Lung (tissue), 12 donors: Measurements from ENCODE around the gene EDC4. TPM values are rescaled to one million over a fixed set of nuclear protein-coding genes. Genes with fewer than 3 reads are reported as not detected.
A peak's percentile ranks its signal among the peaks of the same experiment; 100 is the strongest.

ENCODE experiments used
- ATAC-seq: fragments of 200-7000 bp; cut with Tn5 transposase; one replicate; pipeline ENCODE4 v1.9.1; 2020; ENCODE audit warnings: moderate number of reproducible peaks; ENCODE audit not compliant: insufficient read depth, low FRiP score
- DNase-seq, 3 donors: peaks; one replicate each; pipeline ENCODE4 v3.0.0-alpha.2; 2013 to 2017
- H3K27ac ChIP-seq, 2 donors: one replicate each; pipeline ENCODE4 v1.5.1; 2013; ENCODE audit warnings: mild to moderate bottlenecking in 2 of 2, moderate library complexity in 2 of 2, control low read depth in 1 of 2, inconsistent platforms in 1 of 2, low read depth in 1 of 2, low read length in 1 of 2
- H3K27me3 ChIP-seq, 3 donors: one replicate each; pipeline ENCODE4 v1.5.1; 2013; ENCODE audit warnings: low read length in 2 of 3; ENCODE audit not compliant: control insufficient read depth in 3 of 3, insufficient read depth in 3 of 3
- H3K36me3 ChIP-seq, 4 donors: one replicate each; pipeline ENCODE4 v1.5.1; 2013; ENCODE audit warnings: low read length in 4 of 4, mild to moderate bottlenecking in 1 of 4, moderate library complexity in 1 of 4; ENCODE audit not compliant: control insufficient read depth in 4 of 4, insufficient read depth in 4 of 4
- H3K4me1 ChIP-seq, 5 donors: one replicate each; pipeline ENCODE4 v1.5.1; 2013; ENCODE audit warnings: low read length in 5 of 5, mild to moderate bottlenecking in 2 of 5, moderate library complexity in 1 of 5; ENCODE audit not compliant: control insufficient read depth in 5 of 5, insufficient read depth in 5 of 5
- H3K4me3 ChIP-seq: one replicate; pipeline ENCODE4 v1.5.1; 2013; ENCODE audit warnings: mild to moderate bottlenecking, control low read depth, moderate library complexity
- H3K9ac ChIP-seq, 2 donors: one replicate each; pipeline ENCODE4 v1.5.1; 2013; ENCODE audit warnings: low read length in 2 of 2, control low read depth in 1 of 2; ENCODE audit not compliant: insufficient read depth in 1 of 2
- H3K9me3 ChIP-seq, 4 donors: one replicate each; pipeline ENCODE4 v1.5.1; 2013; ENCODE audit warnings: low read length in 3 of 4, mild to moderate bottlenecking in 1 of 4, moderate library complexity in 1 of 4; ENCODE audit not compliant: control insufficient read depth in 4 of 4, insufficient read depth in 3 of 4
- WGBS, 2 donors: extraction: QIAGEN DNeasy Blood & Tissue Kit; methylation state at CpG; one replicate each; pipeline ENCODE4 v1.1.7; 2013; 5-methylcytosine and 5-hydroxymethylcytosine counted together
- polyA plus RNA-seq, 2 donors: library from polyadenylated mRNA; stranded (reverse); fragments of 200-250 nt; gene quantifications; one replicate each; pipeline ENCODE4 v1.2.1, GENCODE V29; 2013
- total RNA-seq, 2 donors: library from RNA; depleted of rRNA in 1 of 2; stranded (reverse); fragments of >200 nt in 1 of 2; gene quantifications; one replicate each; pipeline ENCODE4 v1.2.1, GENCODE V29; 2014 to 2021
- TF ChIP-seq, protein P1 (sequence below): IDR thresholded peaks from 2 replicates; pipeline ENCODE4 v1.5.1; 2012; ENCODE audit warnings: mild to moderate bottlenecking; ENCODE audit errors: control extremely low read depth, extremely low read depth
- donor health status: control.
- donor health status: control.
- donor health status: Bipolar disorder and iron deficiency.
- donor health status: healthy.
- donor health status: DM: yes; HTN: yes; CAD: no.

The EDC4 gene
- total and polyA plus RNA-seq, 4 donors, result 33.5 to 60.5 (median 39.5) TPM

DNA sequence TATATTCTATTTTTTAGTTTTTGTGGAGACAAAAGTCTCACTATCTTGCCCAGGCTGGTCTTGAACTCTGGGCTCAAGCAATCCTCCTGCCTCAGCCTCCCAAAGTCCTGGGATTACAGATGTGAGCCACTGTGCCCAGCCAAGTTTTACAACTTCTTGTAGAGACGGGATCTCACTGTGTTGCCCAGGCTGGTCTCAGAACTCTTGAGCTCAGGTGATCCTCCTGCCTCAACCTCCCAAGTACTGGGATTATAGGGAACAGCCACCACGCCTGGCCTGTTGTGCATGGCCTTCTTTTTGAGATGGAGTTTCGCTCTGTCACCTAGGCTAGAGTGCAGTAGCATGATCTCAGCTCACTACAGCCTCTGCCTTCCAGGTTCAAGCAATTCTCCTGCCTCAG is 19.2 kb upstream of the EDC4 start:
- Histone ChIP-seq H3K27me3 (no peaks in the 10 kb centered on the region), H3K9me3 (no peaks in the 10 kb centered on the region), H3K36me3 (peaks cover 0 to 6% (median 2%) of the 10 kb centered on the region in 4 donors), H3K4me1 (peaks cover 0 to 29% (median 11%) of the 10 kb centered on the region in 5 donors), H3K4me3 (no peak overlapping the region), H3K9ac (no peak overlapping the region), H3K27ac (no peak overlapping the region)
- ATAC-seq, result no peak
- TF ChIP-seq, protein P1, sequence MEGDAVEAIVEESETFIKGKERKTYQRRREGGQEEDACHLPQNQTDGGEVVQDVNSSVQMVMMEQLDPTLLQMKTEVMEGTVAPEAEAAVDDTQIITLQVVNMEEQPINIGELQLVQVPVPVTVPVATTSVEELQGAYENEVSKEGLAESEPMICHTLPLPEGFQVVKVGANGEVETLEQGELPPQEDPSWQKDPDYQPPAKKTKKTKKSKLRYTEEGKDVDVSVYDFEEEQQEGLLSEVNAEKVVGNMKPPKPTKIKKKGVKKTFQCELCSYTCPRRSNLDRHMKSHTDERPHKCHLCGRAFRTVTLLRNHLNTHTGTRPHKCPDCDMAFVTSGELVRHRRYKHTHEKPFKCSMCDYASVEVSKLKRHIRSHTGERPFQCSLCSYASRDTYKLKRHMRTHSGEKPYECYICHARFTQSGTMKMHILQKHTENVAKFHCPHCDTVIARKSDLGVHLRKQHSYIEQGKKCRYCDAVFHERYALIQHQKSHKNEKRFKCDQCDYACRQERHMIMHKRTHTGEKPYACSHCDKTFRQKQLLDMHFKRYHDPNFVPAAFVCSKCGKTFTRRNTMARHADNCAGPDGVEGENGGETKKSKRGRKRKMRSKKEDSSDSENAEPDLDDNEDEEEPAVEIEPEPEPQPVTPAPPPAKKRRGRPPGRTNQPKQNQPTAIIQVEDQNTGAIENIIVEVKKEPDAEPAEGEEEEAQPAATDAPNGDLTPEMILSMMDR, result no peak
- DNase-seq, result no peak
- WGBS, 2 donors, result 98 to 100% methylated on average over 3 of the region's 3 CpGs

DNA sequence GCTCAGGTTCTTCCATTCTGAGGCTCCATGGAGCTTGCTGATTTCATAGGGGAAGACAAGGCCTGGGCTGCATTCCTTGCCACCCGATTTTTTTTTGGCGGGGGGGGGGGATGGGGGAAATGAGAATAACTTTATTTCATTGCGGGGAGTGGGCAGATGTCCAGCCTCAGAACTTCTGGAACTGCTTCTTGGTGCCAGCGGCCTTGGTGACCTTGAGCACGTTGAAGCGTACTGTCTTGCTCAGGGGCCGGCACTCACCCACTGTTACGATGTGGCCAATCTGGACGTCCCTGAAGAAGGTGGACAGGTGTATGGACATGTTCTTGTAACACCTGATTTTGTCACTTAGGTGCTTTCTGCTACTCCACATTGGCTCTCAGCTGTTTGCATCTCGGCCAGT is 17.1 kb upstream of the EDC4 start:
- Histone ChIP-seq H3K9me3 (no peaks in the 10 kb centered on the region), H3K27ac (peak overlapping the region in 1 of 2 donors; percentile 58), H3K4me3 (no peak overlapping the region), H3K9ac (no peak overlapping the region), H3K4me1 (peaks cover 0 to 34% (median 11%) of the 10 kb centered on the region in 5 donors), H3K27me3 (no peaks in the 10 kb centered on the region), H3K36me3 (peaks cover 0 to 7% (median 3%) of the 10 kb centered on the region in 4 donors)
- DNase-seq (no peak), ATAC-seq (no peak)
- 82 to 91% methylated on average over 10 of the region's 10 CpGs for WGBS, 2 donors
- TF ChIP-seq, protein P1, result no peak

DNA sequence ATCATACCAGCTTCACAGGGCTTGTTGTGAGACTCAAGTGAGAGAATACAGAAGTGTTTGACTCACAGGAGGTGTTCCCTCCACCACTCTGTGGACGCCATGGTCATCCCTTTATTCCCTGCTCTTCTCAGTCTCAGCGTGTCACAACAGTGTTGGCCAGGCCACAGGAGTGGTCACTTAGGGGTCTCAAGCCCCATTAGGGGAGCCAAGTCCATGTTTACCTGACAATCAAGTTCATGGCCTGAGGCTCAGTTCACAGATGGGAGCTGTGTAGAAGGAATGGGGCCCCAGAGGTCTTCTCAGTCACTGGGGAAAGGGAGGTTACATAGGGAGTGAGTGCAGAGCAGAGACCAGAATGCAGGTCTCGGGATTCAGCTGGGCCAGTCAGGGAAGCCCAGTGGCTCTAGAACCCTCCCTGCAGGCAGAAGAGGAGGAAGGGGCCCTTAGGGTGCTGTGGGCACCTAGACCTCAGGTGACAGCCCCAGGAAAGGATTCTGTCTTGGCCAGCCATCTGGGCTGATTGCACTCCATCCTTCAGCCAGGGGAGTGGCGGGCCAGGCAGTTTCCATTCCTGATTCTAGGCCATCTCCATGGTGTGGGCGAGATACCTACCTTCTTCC is 15.8 kb upstream of the EDC4 start:
- H3K4me3 ChIP-seq, result no peak overlapping the region
- H3K27ac ChIP-seq, result peak overlapping the region; percentile 69 to 94
- ATAC-seq, result no peak
- no peaks in the 10 kb centered on the region for H3K27me3 ChIP-seq
- TF ChIP-seq, protein P1, result no peak
- H3K36me3 ChIP-seq, result peaks cover 0 to 9% (median 6%) of the 10 kb centered on the region in 4 donors
- no peak for DNase-seq
- H3K9me3 ChIP-seq, result no peaks in the 10 kb centered on the region
- peaks cover 0 to 43% (median 12%) of the 10 kb centered on the region in 5 donors for H3K4me1 ChIP-seq
- 85 to 92% methylated on average over 5 of the region's 5 CpGs for WGBS, 2 donors
- H3K9ac ChIP-seq, result peak overlapping the region in 1 of 2 donors; percentile 7
